Lower leg skin (tissue), 3 donors: ENCODE data around the gene CYTH2.

Source experiments
- POLR2A ChIP-seq, 2 donors: fragments of 450-650 bp; IDR thresholded peaks; one replicate each; pipeline ENCODE4 v1.6.1; 2016 to 2017; ENCODE audit warnings: antibody characterized with exemption in 2 of 2, mild to moderate bottlenecking in 1 of 2, moderate library complexity in 1 of 2
- TF ChIP-seq, protein P1 (sequence below), 3 donors: fragments of 450-650 bp; IDR thresholded peaks; one replicate each; pipeline ENCODE4 v1.5.1; 2016; ENCODE audit warnings: antibody characterized with exemption in 3 of 3, mild to moderate bottlenecking in 3 of 3, moderate library complexity in 2 of 3

DNA sequence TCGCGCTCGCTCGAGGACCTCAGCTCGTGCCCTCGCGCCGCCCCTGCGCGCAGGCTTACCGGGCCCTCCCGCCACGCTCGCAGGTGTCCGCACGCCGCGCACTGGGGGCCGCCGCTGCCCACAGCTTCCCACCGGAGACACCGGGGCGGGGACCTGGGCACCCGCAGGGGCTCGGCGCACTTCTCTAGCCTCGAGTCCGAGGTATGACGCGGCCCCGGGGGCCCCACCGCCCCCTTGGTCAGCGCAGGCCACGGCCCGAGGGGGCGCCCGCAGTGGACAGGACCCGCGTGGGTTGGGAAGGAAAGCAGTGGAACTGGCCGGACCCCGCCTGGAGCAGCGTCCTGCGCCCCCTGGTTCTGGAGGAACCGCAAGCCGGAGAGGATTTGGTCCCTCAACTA is 25.4 kb upstream of the CYTH2 start:
- no peak for TF ChIP-seq POLR2A (IDR thresholded peaks at IDR 0.05)
- TF ChIP-seq, protein P1, sequence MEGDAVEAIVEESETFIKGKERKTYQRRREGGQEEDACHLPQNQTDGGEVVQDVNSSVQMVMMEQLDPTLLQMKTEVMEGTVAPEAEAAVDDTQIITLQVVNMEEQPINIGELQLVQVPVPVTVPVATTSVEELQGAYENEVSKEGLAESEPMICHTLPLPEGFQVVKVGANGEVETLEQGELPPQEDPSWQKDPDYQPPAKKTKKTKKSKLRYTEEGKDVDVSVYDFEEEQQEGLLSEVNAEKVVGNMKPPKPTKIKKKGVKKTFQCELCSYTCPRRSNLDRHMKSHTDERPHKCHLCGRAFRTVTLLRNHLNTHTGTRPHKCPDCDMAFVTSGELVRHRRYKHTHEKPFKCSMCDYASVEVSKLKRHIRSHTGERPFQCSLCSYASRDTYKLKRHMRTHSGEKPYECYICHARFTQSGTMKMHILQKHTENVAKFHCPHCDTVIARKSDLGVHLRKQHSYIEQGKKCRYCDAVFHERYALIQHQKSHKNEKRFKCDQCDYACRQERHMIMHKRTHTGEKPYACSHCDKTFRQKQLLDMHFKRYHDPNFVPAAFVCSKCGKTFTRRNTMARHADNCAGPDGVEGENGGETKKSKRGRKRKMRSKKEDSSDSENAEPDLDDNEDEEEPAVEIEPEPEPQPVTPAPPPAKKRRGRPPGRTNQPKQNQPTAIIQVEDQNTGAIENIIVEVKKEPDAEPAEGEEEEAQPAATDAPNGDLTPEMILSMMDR (IDR thresholded peaks at IDR 0.05): no peak
